GM23338 (cell line): ENCODE data around the gene GRK5. TPM values are rescaled to one million over a fixed set of nuclear protein-coding genes. Genes with fewer than 3 reads are reported as not detected.

Experiments
- ATAC-seq: fragments of 200-7000 bp; cut with Tn5 transposase; 3 replicates; pipeline ENCODE4 v1.9.1; 2020
- DNase-seq: peaks from one replicate; pipeline ENCODE4 v3.0.0-alpha.2; 2015; ENCODE audit warnings: low spot score
- H2AFZ ChIP-seq: fragments of 200-600 bp; sonication (generic); 2 replicates; pipeline ENCODE4 v1.8.0; 2016; ENCODE audit warnings: antibody characterized with exemption, mild to moderate bottlenecking, moderate library complexity
- H3F3A ChIP-seq: fragments of 200-600 bp; sonication (generic); replicated peaks from 2 replicates; pipeline ENCODE4 v1.8.0; 2017; ENCODE audit warnings: antibody characterized with exemption, mixed run types, low read depth
- H3K27ac ChIP-seq: fragments of 200-600 bp; sonication (generic); 2 replicates; pipeline ENCODE4 v1.6.1; 2016; ENCODE audit warnings: low read depth
- H3K27me3 ChIP-seq: fragments of 200-600 bp; sonication (generic); 2 replicates; pipeline ENCODE4 v1.8.0; 2016; ENCODE audit warnings: mild to moderate bottlenecking, mixed run types, moderate library complexity; ENCODE audit not compliant: insufficient read depth
- H3K36me3 ChIP-seq: fragments of 200-600 bp; sonication (generic); 2 replicates; pipeline ENCODE4 v1.8.0; 2016; ENCODE audit warnings: mild to moderate bottlenecking; ENCODE audit not compliant: insufficient read depth
- H3K4me1 ChIP-seq: fragments of 200-600 bp; sonication (generic); 2 replicates; pipeline ENCODE4 v1.8.0; 2016; ENCODE audit warnings: mild to moderate bottlenecking, moderate library complexity; ENCODE audit not compliant: insufficient read depth
- H3K4me2 ChIP-seq: fragments of 200-600 bp; sonication (generic); 2 replicates; pipeline ENCODE4 v1.7.1; 2017; ENCODE audit warnings: mixed run types
- H3K4me3 ChIP-seq: fragments of 200-600 bp; sonication (generic); 2 replicates; pipeline ENCODE4 v1.6.1; 2016; ENCODE audit warnings: mixed run types
- H3K79me2 ChIP-seq: fragments of 200-600 bp; sonication (generic); replicated peaks from 2 replicates; pipeline ENCODE4 v1.8.0; 2017; ENCODE audit warnings: mild to moderate bottlenecking; ENCODE audit not compliant: insufficient read depth
- H3K9me2 ChIP-seq: fragments of 200-600 bp; sonication (generic); 2 replicates; pipeline ENCODE4 v1.8.0; 2017; ENCODE audit not compliant: insufficient read depth
- H4K20me1 ChIP-seq: fragments of 200-600 bp; sonication (generic); replicated peaks from 2 replicates; pipeline ENCODE4 v1.8.0; 2017; ENCODE audit warnings: mild to moderate bottlenecking; ENCODE audit not compliant: insufficient read depth
- H3K27ac Mint-ChIP-seq: 2 replicates; pipeline ENCODE4 v1.8.0; 2020; ENCODE audit warnings: inconsistent platforms, mild to moderate bottlenecking, moderate library complexity, mixed read lengths
- H3K27me3 Mint-ChIP-seq: 3 replicates; pipeline ENCODE4 v1.8.0; 2022; ENCODE audit warnings: low read depth, mild to moderate bottlenecking, moderate library complexity, mixed read lengths, inconsistent platforms; ENCODE audit not compliant: insufficient read depth, poor library complexity
- H3K36me3 Mint-ChIP-seq: 3 replicates; pipeline ENCODE4 v1.8.0; 2021; ENCODE audit warnings: low read depth, mild to moderate bottlenecking, inconsistent platforms, moderate library complexity, mixed read lengths
- H3K4me1 Mint-ChIP-seq: 3 replicates; pipeline ENCODE4 v1.8.0; 2020; ENCODE audit warnings: mild to moderate bottlenecking, inconsistent platforms, mixed read lengths
- H3K4me3 Mint-ChIP-seq: 3 replicates; pipeline ENCODE4 v1.8.0; 2021; ENCODE audit warnings: moderate library complexity, mild to moderate bottlenecking, inconsistent platforms, mixed read lengths
- H3K9me3 Mint-ChIP-seq: 3 replicates; pipeline ENCODE4 v1.8.0; 2020; ENCODE audit warnings: moderate library complexity, mild to moderate bottlenecking, inconsistent platforms, mixed read lengths
- CREB1 ChIP-seq: fragments of 250-450 bp; sonication (Bioruptor Pico); IDR thresholded peaks from 2 replicates; pipeline ENCODE4 v1.5.0; 2020; ENCODE audit warnings: low read depth, mild to moderate bottlenecking, moderate library complexity
- EZH2 ChIP-seq: fragments of 200-600 bp; sonication (generic); IDR thresholded peaks from one replicate; pipeline ENCODE4 v1.8.0; 2017; ENCODE audit warnings: antibody characterized with exemption, mild to moderate bottlenecking, low read depth; ENCODE audit not compliant: unreplicated experiment
- EZH2phosphoT487 ChIP-seq: fragments of 200-600 bp; sonication (generic); IDR thresholded peaks from one replicate; pipeline ENCODE4 v1.8.1; 2018; ENCODE audit warnings: antibody characterized with exemption; ENCODE audit not compliant: unreplicated experiment
- JUNB ChIP-seq: IDR thresholded peaks from one replicate; pipeline ENCODE4 v1.6.1; 2016; ENCODE audit warnings: antibody characterized with exemption; ENCODE audit not compliant: unreplicated experiment
- NANOG ChIP-seq: IDR thresholded peaks from 2 replicates; pipeline ENCODE4 v1.6.1; 2016; ENCODE audit warnings: antibody characterized with exemption, borderline replicate concordance
- POLR2AphosphoS5 ChIP-seq: IDR thresholded peaks from 2 replicates; pipeline ENCODE4 v1.6.1; 2016; ENCODE audit warnings: antibody characterized with exemption, low read depth
- REST ChIP-seq: IDR thresholded peaks from one replicate; pipeline ENCODE4 v1.6.1; 2018; ENCODE audit warnings: antibody characterized with exemption; ENCODE audit not compliant: unreplicated experiment
- STAT1 ChIP-seq: IDR thresholded peaks from one replicate; pipeline ENCODE4 v1.6.1; 2016; ENCODE audit warnings: antibody characterized with exemption; ENCODE audit not compliant: unreplicated experiment
- ZNF114 ChIP-seq: fragments of 250-450 bp; sonication (Bioruptor Pico); IDR thresholded peaks from 2 replicates; pipeline ENCODE4 v1.5.0; 2020; ENCODE audit warnings: mild to moderate bottlenecking, moderate library complexity
- ZNF331 ChIP-seq: fragments of 250-450 bp; sonication (Bioruptor Pico); IDR thresholded peaks from 2 replicates; pipeline ENCODE4 v1.5.0; 2020; ENCODE audit warnings: low read depth, mild to moderate bottlenecking, moderate library complexity
- ZNF462 ChIP-seq: fragments of 250-450 bp; sonication (Bioruptor Pico); IDR thresholded peaks from 2 replicates; pipeline ENCODE4 v1.5.0; 2020; ENCODE audit warnings: mild to moderate bottlenecking, moderate library complexity
- polyA plus RNA-seq: library from polyadenylated mRNA; unstranded; fragments of >200 nt; fragmentation: Nextera tagmentation; extraction: Ambion mirVana; gene quantifications from 2 replicates; pipeline ENCODE4 v1.2.1, GENCODE V29; 2016
- total RNA-seq: library from RNA; depleted of rRNA; stranded (reverse); fragments of >200 nt; shearing (Covaris generic); gene quantifications from 2 replicates; pipeline ENCODE4 v1.2.3, GENCODE V29; 2014
- TF ChIP-seq, protein P1 (sequence below), 2 experiments: fragments of 200-600 bp in 1 of 2; sonication (generic) in 1 of 2; conservative IDR thresholded peaks; 2 replicates each; pipeline versions ENCODE4 v1.5.1 to v1.6.1; 2016 to 2017; ENCODE audit warnings: antibody characterized with exemption in 2 of 2, low read depth in 2 of 2, mild to moderate bottlenecking in 2 of 2, moderate library complexity in 1 of 2
- TF ChIP-seq, protein P2 (sequence below): IDR thresholded peaks from 2 replicates; pipeline ENCODE4 v1.6.1; 2016; ENCODE audit warnings: antibody characterized with exemption

Gene GRK5
- total and polyA plus RNA-seq, 2 experiments from 2014 or later = 0.53 to 2.0 TPM

- H3K4me1 Mint-ChIP-seq = peaks cover 3% of the 10 kb centered on the region; the same call in 2 of the 3 replicates
- H4K20me1 ChIP-seq = no peaks in the 10 kb centered on the region
- H3K27me3 ChIP-seq = no peaks in the 10 kb centered on the region
- no peaks in the 10 kb centered on the region for H3K36me3 Mint-ChIP-seq
- H3K27ac Mint-ChIP-seq = no peak overlapping the region
- no peaks in the 10 kb centered on the region for H3K4me1 ChIP-seq
- H3K36me3 ChIP-seq = no peaks in the 10 kb centered on the region
- no peak overlapping the region for H3K4me2 ChIP-seq
- H3F3A ChIP-seq = no peaks in the 10 kb centered on the region
- ATAC-seq = no peak
- no peaks in the 10 kb centered on the region for H3K9me3 Mint-ChIP-seq
- H2AFZ ChIP-seq = no peak overlapping the region
- no peak for TF ChIP-seq NANOG
- TF ChIP-seq, protein P1, sequence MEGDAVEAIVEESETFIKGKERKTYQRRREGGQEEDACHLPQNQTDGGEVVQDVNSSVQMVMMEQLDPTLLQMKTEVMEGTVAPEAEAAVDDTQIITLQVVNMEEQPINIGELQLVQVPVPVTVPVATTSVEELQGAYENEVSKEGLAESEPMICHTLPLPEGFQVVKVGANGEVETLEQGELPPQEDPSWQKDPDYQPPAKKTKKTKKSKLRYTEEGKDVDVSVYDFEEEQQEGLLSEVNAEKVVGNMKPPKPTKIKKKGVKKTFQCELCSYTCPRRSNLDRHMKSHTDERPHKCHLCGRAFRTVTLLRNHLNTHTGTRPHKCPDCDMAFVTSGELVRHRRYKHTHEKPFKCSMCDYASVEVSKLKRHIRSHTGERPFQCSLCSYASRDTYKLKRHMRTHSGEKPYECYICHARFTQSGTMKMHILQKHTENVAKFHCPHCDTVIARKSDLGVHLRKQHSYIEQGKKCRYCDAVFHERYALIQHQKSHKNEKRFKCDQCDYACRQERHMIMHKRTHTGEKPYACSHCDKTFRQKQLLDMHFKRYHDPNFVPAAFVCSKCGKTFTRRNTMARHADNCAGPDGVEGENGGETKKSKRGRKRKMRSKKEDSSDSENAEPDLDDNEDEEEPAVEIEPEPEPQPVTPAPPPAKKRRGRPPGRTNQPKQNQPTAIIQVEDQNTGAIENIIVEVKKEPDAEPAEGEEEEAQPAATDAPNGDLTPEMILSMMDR (conservative IDR thresholded peaks at IDR 0.05; ENCODE audit: low read depth in 2 of 2) = no peak
- TF ChIP-seq, protein P2, sequence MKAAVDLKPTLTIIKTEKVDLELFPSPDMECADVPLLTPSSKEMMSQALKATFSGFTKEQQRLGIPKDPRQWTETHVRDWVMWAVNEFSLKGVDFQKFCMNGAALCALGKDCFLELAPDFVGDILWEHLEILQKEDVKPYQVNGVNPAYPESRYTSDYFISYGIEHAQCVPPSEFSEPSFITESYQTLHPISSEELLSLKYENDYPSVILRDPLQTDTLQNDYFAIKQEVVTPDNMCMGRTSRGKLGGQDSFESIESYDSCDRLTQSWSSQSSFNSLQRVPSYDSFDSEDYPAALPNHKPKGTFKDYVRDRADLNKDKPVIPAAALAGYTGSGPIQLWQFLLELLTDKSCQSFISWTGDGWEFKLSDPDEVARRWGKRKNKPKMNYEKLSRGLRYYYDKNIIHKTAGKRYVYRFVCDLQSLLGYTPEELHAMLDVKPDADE = no peak
- TF ChIP-seq ZNF462 (CRISPR knock-in tag) = no peak
- TF ChIP-seq EZH2phosphoT487 = no peak
- no peak for TF ChIP-seq REST
- TF ChIP-seq POLR2AphosphoS5 = no peak
- TF ChIP-seq CREB1 (CRISPR knock-in tag) = no peak
- TF ChIP-seq ZNF114 = no peak
- no peak for TF ChIP-seq JUNB
- TF ChIP-seq EZH2 = no peak
- TF ChIP-seq ZNF331 (CRISPR knock-in tag) = no peak
- no peak for TF ChIP-seq STAT1
- H3K9me2 ChIP-seq = no peaks in the 10 kb centered on the region
- DNase-seq = no peak
- no peak overlapping the region for H3K4me3 Mint-ChIP-seq
- no peaks in the 10 kb centered on the region for H3K79me2 ChIP-seq
- H3K27ac ChIP-seq = no peak overlapping the region
- H3K27me3 Mint-ChIP-seq = peaks cover 4% of the 10 kb centered on the region
- no peak overlapping the region for H3K4me3 ChIP-seq
Observed at GRCh38 chr10:119503821-119504220, 296.4 kb downstream of the GRK5 start.
